Kidney (tissue), 14 donors: ENCODE data around the gene PRXL2B. TPM values are rescaled to one million over a fixed set of nuclear protein-coding genes. Genes with fewer than 3 reads are reported as not detected.

Experiments used
- DNase-seq, 5 donors: peaks; one replicate each; pipeline ENCODE4 v3.0.0-alpha.2; 2013 to 2020
- FAIRE-seq: peaks from 2 replicates; lab custom pipeline; 2012; peaks lifted over from hg19 to GRCh38; lab: Jason Lieb, UNC
- H3K27ac ChIP-seq, 2 donors: one replicate each; pipeline ENCODE4 v1.7.0; 2013; ENCODE audit warnings: low read depth in 2 of 2, low read length in 2 of 2, inconsistent platforms in 1 of 2
- H3K27me3 ChIP-seq: one replicate; pipeline ENCODE4 v1.7.1; 2013; ENCODE audit warnings: low read length, inconsistent platforms; ENCODE audit not compliant: control insufficient read depth, insufficient read depth
- H3K36me3 ChIP-seq, 3 donors: one replicate each; pipeline versions ENCODE4 v1.7.0 to v1.7.1; 2013; ENCODE audit warnings: low read length in 3 of 3, control low read depth in 1 of 3, inconsistent platforms in 1 of 3; ENCODE audit not compliant: insufficient read depth in 3 of 3, control insufficient read depth in 2 of 3
- H3K4me1 ChIP-seq, 3 donors: one replicate each; pipeline versions ENCODE4 v1.7.0 to v1.7.1; 2013; ENCODE audit warnings: low read length in 3 of 3, inconsistent platforms in 1 of 3, low read depth in 1 of 3; ENCODE audit not compliant: control insufficient read depth in 2 of 3, insufficient read depth in 2 of 3
- H3K4me3 ChIP-seq, 3 donors: one replicate each; pipeline versions ENCODE4 v1.7.0 to v1.8.1; 2013; ENCODE audit warnings: low read length in 3 of 3, control low read depth in 1 of 3, inconsistent platforms in 1 of 3
- H3K9ac ChIP-seq, 3 donors: one replicate each; pipeline versions ENCODE4 v1.7.0 to v1.7.1; 2013; ENCODE audit warnings: low read length in 3 of 3, control low read depth in 1 of 3, inconsistent platforms in 1 of 3
- H3K9me3 ChIP-seq, 3 donors: one replicate each; pipeline versions ENCODE4 v1.7.0 to v1.7.1; 2013; ENCODE audit warnings: low read length in 3 of 3, control low read depth in 1 of 3, inconsistent platforms in 1 of 3; ENCODE audit not compliant: control insufficient read depth in 2 of 3, insufficient read depth in 1 of 3
- CTCF ChIP-seq: IDR thresholded peaks from 3 replicates; pipeline ENCODE4 v1.5.1; 2012; ENCODE audit warnings: mild to moderate bottlenecking, moderate library complexity, borderline replicate concordance; ENCODE audit not compliant: insufficient read depth; ENCODE audit errors: extremely low read depth
- intact Hi-C: fragments of 100-400 bp; cut with DNase I; formaldehyde crosslinking; loops from one replicate; pipeline ENCODE4 v1.11.1; 2022
- polyA plus RNA-seq: library from polyadenylated mRNA; stranded (reverse); fragments of 350-450 nt; fragmentation: Illumina TruSeq; extraction: RNeasy Lipid Tissue Mini Kit (QIAGEN cat#74804); gene quantifications from one replicate; pipeline ENCODE4 v1.2.3, GENCODE V29; 2014; ENCODE audit warnings: low read depth, low replicate concordance; ENCODE audit not compliant: insufficient read depth
- total RNA-seq: library from RNA; stranded (reverse); fragmentation: NEBNext Ultra II Directional; extraction: Animal tissue kit (Norgen Biotek cat#: 25700); gene quantifications from one replicate; pipeline ENCODE4 v1.2.1, GENCODE V29; 2021
- donor health status: control.
- donor health status: control.
- donor health status: control.
- donor health status: control.
- donor health status: control.
- donor health status: DM: yes; HTN: yes; CAD: no.
- donor health status: Normal renal cell carcinoma (clear cell type).

Gene PRXL2B
- total and polyA plus RNA-seq, 2 donors from 2014 or later = 25.6 to 39.5 TPM

DNA sequence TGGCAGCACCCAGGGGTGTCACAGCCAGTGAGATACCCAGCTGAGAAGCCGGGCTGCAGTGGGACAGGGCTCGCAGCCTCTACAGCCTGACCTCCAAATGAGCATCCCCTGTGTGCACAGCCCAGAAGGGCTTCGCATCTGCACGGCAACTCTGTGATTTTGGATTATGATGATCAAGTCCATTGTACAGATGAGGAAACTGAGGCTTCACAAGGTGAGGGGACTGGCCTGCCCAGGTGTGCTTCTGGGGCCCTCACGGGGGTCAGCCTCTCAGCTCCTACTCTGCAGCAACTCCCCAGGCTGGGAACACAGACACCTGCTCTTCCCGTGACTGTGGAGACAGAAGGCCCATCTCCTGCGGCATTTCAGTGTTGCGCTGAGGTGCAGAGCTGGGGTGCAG is 47.7 kb upstream of the PRXL2B start:
- Histone ChIP-seq H3K4me3 (no peak overlapping the region), H3K36me3 (no peaks in the 10 kb centered on the region), H3K9ac (no peak overlapping the region), H3K27me3 (no peaks in the 10 kb centered on the region), H3K4me1 (no peaks in the 10 kb centered on the region), H3K27ac (no peak overlapping the region), H3K9me3 (no peaks in the 10 kb centered on the region)
- no peak for FAIRE-seq
- intact Hi-C loops = no loop called here
- TF ChIP-seq CTCF = no peak
- DNase-seq = no peak

DNA sequence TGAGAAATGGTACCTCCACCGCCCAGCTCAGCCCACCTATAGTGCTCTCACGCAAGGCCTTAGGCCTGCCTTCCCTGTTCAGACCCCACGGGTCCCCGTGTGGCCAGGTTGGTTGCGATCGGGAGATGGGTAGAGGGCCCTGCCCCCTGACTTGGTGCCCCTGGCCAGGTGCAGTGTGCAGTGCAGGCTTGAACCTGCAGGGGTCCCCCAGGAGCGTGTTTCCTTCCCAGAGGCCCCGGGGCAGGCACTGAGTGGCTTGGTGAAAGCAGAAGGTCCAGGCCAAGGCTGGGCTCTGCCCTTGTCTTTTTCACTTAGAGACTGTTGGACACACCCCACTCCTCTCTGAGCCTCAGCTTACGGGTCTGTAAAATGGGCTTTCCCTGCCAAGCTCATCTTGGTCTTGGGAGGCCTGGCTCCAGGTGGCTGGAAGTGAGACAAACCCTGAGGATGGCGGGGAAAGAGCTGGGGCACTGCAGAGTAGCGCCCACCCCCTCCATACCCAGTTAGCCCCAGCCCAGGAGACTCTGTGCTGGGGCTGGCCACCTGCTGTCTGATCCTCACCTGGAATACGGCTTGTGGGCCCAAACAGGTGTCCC is 47.2 kb upstream of the PRXL2B start:
- no peak for TF ChIP-seq CTCF
- Histone ChIP-seq H3K9me3 (no peaks in the 10 kb centered on the region), H3K9ac (no peak overlapping the region), H3K27ac (no peak overlapping the region), H3K4me3 (no peak overlapping the region), H3K27me3 (no peaks in the 10 kb centered on the region), H3K36me3 (no peaks in the 10 kb centered on the region), H3K4me1 (peaks cover 0 to 5% (median 0%) of the 10 kb centered on the region in 3 donors)
- no peak for FAIRE-seq
- intact Hi-C loops = no loop called here
- DNase-seq = no peak

- Histone ChIP-seq H3K27me3 (no peaks in the 10 kb centered on the region), H3K4me1 (peaks cover 0 to 17% (median 0%) of the 10 kb centered on the region in 3 donors), H3K4me3 (no peak overlapping the region), H3K9ac (no peak overlapping the region), H3K36me3 (no peaks in the 10 kb centered on the region), H3K27ac (no peak overlapping the region), H3K9me3 (no peaks in the 10 kb centered on the region)
- FAIRE-seq = no peak
- TF ChIP-seq CTCF = no peak
- no peak for DNase-seq
- intact Hi-C loops = loop anchor here (10.0 kb wide), 1 partner anchor 126 kb away; the partner anchor contains the start of gene PEX10
Measured at GRCh38 chr1:2540816-2541492, 45.6 kb upstream of the PRXL2B start.
